ENCODE data around the gene AREG. TPM values are rescaled to one million over a fixed set of nuclear protein-coding genes. Genes with fewer than 3 reads are reported as not detected.
"Not testable (repeated sequence)": the region's sequence is repeated elsewhere in the genome, so short reads cannot be mapped to it uniquely, and the experiment has no call there.

Gene AREG, protein sequence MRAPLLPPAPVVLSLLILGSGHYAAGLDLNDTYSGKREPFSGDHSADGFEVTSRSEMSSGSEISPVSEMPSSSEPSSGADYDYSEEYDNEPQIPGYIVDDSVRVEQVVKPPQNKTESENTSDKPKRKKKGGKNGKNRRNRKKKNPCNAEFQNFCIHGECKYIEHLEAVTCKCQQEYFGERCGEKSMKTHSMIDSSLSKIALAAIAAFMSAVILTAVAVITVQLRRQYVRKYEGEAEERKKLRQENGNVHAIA
- total RNA-seq (2014; rRNA removed; shearing (Covaris generic)), result not detected in 2 replicates

DNA sequence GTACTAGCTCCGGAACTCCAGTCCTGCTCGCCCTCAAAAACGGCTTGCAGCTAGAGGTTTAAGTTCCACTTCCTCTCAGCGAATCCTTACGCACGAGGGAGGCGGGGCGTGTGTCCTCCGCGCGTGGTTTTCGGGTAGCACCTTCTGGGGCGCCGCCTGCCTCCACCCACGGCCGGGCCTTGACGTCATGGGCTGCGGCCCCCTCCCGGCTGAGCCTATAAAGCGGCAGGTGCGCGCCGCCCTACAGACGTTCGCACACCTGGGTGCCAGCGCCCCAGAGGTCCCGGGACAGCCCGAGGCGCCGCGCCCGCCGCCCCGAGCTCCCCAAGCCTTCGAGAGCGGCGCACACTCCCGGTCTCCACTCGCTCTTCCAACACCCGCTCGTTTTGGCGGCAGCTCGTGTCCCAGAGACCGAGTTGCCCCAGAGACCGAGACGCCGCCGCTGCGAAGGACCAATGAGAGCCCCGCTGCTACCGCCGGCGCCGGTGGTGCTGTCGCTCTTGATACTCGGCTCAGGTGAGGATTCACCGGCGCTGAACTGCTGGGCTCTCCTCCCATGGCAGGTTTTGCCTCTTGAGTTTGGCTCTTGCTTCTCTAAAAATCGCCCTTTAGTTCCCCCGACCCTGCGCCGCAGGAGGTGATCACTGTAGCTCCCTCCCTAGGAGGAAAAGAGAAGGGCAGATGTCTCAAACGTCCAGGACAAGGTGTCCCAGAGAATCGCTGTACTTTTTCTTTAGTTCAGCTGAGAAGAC is at the start of gene AREG:
Gene AREG, plus strand, starts transcription at position 246 of the 752 bp plus-strand sequence. Its CDS starts 210 bp downstream, at position 456.
- no peak for DNase-seq (ENCODE audit: low spot score)

DNA sequence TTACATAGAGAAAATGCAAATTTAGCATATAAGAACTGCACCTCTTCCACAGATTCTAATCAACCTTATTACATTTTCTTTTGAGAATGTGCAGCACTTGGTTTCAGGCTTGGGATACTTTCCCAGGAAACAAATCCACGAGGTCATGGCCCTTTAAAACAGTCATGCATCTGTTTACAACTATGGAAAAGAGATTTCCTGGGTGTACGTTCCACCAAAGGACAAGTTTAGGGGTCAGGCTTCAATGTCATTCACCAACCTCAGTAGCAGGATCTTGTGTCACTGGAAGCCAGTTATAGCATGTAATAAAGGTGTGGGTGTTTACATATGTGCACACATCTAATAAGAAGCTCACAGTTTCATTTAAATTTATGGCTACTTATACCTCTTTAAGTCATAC is 49.3 kb upstream of the AREG start:
- DNase-seq (ENCODE audit: low spot score), result peak; percentile 18

DNA sequence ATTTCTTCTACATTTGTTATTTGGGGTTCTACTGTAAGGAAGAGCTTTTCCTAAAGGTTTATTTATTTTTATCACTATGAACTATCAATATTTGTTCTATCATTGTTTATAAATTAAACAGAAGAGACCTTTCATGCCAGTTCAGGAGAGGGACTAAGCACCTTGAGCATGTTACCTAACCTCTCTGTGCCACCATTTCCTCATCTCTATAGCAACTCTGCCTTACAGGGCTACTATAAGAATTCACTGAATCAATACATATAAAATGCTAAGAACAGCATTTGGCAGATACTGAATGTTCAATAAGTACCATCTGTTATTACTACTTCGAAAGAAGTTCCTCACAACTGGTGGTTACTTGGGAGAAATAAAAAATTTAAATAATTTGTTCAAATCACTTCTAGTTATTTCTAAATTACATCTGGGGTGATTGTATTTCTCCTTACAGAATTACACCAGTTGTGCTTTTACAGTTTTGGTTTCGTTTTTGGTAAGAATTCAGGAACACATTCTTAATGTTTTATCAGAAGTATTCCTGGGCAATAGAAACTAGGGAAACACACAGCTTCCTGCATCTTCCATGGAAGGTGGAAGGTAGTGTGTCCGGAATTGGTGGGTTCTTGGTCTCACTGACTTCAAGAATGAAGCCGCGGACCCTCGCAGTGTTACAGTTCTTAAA is 47.0 kb upstream of the AREG start:
- DNase-seq (ENCODE audit: low spot score), result no peak

DNA sequence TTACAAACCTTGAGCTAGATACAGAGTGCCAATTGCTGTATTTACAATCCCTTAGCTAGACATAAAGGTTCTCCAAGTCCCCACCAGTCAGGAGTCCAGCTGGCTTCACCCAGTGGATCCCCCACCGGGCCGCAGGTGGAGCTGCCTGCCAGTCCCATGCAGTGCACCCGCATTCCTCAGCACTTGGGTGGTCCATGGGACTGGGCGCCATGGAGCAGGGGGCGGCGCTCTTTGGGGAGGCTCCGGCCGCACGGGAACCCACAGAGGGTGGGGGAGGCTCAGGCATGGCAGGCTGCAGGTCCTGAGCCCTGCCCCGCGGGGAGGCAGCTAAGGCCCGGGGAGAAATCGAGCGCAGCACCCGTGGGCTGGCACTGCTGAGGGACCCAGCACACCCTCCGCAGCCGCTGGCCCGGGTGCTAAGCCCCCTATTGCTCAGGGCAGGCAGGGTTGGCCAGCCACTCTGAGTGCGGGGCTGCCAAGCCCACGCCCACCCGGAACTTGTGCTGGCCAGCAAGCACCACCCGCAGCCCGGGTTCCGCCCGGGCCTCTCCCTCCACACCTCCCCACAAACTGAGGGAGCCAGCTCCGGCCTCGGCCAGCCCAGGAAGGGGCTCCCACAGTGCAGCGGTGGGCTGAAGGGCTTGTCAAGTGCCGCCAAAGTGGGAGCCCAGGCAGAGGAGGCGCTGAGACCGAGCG is 45.9 kb upstream of the AREG start:
- not testable (repeated sequence) for DNase-seq (ENCODE audit: low spot score)

DNA sequence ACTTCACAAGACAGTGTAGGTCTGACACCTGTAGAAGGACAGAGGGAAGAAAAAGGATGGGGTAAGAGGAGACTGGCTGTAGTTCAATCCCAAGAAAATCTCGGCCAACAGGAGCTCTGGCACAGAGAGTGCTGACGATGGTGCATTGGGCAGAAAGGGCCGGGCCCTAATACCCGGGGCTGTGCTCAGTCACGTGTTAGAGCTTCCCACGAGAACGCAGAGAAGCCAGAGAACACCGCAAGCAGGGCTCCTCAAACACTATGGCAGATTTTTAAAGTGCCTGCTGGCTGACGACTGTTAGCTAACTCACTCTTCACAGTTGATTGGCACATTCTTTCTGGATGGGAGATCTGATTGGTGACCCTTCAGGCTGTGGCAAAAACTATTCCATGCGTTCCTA is 44.5 kb upstream of the AREG start:
- no peak for DNase-seq (ENCODE audit: low spot score)

DNA sequence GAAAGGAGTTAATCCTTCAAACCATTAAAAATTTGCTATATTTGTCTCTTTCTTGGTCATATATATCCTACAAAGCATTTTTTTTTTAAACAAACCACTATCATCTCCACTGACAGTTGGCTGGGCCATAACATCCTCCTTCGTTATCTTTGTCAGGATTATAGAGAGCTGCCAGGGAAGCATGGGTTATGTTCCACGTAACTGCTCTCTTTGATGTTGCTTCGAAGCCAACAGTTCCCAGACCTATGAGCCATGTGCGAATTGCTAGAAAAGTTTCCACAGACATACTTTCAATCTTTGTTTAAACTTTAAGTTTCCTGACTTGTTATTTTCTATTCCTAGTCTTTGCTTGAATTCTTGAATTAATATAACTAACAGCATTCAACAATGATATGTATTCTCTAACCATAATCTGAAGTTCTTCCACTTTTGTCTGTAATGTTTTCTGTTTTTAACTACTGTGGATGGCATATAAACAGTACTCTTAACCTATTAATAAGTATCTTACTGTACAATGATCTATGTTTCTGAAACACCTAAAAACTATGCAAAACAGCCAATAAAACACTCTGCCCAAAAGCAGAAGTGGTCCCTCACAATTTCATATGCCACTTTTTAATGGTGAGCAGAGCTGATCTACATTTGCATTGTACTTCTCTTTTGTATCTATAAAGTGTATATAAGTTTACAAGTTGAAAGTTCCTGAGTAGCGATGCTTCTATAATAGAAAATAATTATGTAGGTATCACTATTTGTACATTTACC is 42.1 kb upstream of the AREG start:
- no peak for DNase-seq (ENCODE audit: low spot score)

DNA sequence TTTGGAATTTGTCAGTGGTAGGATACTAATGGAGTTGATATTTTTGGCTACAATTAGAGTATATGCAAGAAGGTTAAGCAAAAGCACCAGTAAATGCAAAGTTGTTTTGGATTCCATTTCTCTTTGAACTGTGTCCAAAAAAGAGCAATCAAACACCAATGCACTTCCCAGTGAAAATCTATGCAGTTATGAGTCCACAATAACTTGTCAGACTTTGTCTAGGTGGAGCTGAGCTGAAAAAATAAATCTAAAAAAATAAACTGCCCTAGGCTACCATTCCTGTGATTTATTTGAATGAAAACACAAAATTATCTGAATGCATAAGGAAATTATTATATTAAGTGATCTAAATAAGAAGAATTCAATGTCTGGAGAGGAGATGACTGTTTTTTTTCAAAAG is 37.0 kb upstream of the AREG start:
- no peak for DNase-seq (ENCODE audit: low spot score)

DNA sequence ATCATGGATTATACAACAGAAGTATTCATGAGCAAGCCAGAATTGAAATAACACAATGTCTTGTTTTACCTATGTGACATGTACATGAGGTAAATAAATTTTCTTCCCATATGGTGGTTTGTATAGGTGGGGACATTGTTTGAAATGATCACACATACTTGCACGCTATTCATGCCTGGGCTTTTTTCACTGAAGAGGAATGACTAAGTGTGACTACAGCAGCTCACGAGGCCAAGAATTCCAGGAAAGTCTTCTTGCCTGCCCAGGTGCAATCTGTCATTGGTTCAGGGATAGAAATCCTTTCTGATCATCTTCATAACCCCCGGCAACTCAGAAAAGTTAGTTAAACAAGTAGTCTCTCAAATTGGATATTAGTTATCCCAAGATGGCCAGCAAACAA is 36.3 kb upstream of the AREG start:
- DNase-seq (ENCODE audit: low spot score), result no peak

DNA sequence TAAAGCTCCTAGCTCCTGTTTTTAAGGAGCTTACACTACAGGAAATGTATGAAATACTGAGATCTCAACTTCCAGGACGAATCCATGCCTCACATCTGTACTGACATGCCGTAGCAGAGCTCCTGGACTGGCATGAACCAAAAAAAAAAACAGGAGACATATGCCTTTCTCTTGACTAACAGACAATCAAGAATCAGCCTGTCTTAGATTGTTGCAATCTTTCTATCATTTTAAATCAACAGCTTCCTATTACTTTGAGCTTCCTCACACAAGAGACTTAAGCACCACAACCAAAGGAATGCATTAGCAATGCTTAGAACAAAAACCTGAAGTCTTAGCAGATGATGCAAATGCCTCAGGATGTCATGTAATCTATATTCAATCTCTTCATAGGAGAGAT is 34.7 kb upstream of the AREG start:
- no peak for DNase-seq (ENCODE audit: low spot score)

DNA sequence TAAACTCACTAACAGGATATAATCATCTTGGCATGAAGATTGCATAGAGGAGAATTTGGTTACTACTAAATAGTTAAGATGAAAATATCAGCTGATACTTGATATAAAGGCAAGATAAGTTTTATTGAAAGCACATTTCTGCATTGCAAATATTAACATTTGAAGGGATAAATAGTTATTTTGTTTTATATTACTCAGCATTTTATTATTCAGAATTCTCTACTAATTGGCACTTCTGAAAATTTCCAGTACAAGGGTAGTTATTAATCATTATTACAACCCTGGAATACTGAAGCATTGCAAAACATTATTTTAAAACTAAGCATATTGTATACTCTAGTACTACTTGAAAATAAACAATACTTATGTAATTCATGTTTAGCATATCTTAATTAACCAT is 32.7 kb upstream of the AREG start:
- no peak for DNase-seq (ENCODE audit: low spot score)

DNA sequence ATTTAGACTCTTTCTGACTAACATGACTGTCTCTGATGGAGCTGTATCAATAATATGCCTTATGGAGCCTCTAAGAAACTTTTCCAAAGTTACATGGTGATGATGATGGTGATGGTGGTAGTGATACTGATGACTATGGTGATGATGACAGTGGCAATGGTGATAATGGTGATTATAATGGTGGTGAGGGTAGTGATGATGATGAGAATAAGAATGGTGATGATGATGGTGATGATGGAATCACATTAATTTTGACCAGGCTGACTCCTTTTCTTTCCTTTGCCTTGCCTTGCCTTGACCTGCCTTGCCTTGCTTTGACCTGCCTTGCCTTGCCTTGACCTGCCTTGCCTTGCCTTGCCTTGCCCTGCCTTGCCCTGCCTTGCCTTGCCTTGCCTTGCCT is 31.7 kb upstream of the AREG start:
- DNase-seq (ENCODE audit: low spot score), result no peak

DNA sequence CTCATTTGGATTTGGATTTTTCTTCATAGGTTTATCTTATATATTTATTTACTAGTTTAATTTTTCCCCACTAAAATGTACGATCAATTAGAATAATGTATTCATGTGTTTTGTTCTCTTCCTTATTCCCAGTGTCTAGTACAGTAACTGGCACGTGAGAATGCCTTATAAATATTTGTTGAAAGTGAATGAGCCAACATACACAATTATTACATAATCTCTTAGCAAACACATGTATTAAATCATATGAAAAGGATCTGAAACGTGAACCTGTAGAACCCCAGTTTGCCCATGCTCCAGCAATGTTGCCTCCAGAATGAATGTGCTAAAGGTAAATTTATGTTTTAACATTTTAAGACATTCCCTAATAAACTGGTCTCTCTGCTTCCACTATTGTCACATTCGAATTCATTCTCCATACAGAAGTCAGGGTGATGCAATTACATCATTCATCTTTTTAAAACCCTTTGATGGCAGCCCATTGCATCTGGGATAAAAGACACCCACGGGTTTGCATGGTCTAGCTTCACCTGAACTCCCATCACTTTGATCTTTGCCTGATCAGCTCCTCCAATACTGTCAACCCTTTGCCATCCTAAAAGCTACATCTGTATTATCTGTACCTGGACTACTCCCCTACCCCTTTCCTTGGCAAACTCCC is 30.7 kb upstream of the AREG start:
- DNase-seq (ENCODE audit: low spot score), result no peak

DNA sequence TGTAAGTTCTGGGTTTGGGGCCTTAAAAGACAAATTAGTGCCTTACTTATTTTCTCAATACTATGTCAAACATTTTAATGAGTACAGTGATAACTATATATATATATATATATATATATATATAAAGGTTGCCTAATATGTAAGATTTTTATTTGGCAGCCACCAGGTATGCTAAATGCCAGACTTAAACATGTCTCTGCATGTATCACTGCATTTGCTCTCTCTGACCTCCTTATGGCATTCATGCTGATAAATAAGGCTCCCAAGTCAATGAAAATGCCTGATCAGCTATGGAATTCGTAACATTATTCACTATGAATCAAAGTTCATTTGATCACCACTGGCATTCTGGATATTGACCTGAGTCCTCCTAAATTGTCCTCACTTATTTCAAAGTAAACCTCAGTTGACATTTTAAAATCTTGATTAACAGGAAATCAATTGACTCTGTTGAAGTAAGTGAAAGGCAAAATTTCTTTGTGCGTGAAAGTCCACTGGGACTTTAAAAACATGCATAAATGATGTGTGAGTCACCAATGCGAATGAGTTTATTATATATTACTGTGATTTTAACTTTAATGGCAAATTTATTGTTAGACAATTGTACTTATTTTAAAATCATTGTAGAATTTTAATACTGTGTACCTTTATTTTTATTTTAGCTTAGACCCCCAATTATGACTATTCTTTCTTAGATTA is 29.2 kb upstream of the AREG start:
- DNase-seq (ENCODE audit: low spot score), result no peak

DNA sequence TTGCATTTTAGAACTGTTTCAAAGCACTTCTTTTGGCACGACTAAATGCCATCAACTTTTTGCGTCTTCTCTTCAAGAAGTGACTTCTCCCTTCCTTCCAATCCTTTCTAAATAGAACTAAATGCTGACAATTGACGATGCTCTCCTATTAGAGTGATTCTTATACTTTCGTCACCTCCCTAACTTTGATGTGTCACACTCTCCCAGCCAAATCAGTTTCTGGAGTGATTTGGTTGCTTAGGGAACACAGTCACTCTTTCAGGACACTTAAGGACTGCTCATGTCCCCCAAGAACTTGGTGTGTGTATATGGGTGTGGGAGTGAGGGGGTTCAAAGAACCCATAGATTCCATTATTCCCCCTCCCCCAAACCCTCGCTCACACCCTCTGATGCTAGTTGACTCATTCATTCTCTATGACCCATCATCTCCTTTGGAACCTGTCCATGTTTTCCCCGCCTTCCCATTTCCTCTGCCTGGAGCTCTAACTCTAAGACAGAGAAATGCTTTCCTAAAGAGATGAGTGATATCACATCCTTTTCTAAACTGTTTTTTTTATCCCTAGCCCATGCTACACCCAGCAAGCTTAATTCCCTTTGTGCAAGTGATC is 26.8 kb upstream of the AREG start:
- peak; percentile 78 for DNase-seq (ENCODE audit: low spot score)

DNA sequence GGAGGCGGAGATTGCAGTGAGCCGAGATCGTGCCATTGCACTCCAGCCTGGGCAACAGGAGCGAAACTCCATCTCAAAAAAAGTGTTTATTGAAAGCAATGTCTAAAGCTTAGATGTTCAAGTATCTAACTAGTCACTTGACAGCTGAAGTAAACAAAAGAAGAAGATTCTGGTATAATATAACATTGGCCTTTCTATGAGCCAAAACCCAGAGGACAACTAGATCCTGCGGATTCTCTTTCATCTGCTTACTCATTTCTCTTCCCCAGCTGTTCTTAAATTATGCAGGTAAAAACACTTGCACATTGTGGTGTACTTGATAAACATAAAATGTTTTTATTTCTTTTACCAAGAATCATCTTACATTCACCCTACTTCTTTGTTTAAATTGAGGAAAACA is 24.1 kb upstream of the AREG start:
- no peak for DNase-seq (ENCODE audit: low spot score)

DNA sequence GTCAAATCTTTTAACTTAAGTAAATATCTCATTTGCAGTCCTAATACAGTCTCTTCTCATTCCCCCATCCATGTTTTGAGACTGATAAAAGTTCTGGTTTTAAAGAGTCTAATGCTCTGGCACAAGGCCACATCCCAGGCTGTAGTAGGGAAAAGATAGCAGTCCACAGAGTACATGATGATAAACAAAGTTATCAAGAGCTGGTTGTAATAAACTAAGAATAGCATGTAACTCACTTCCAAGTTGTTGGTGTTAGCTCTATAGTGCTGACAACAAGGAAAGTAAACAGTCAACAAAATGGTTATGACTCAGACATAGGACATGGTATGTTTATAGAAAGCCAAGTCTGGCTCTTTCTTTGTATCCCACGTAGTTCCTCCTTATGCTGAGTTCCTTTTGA is 21.8 kb upstream of the AREG start:
- DNase-seq (ENCODE audit: low spot score), result no peak

DNA sequence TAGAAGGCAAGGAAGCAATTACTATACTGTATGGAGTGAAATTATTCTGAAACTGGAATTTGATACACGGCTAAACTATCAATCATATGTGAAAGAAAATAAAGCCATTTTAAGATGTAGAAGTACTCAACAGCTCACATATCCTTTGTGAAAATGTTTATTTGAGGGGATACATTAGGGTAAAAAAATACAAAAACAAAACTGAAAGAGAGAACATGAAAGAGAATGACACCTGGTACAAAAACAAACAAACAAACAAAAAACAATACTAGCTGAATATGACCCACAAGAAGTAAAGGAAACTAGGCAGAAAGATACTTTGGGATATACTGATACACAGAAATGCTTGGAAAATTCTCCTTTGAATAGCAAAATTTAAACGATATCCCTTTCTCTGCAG is 20.8 kb upstream of the AREG start:
- DNase-seq (ENCODE audit: low spot score), result no peak

DNA sequence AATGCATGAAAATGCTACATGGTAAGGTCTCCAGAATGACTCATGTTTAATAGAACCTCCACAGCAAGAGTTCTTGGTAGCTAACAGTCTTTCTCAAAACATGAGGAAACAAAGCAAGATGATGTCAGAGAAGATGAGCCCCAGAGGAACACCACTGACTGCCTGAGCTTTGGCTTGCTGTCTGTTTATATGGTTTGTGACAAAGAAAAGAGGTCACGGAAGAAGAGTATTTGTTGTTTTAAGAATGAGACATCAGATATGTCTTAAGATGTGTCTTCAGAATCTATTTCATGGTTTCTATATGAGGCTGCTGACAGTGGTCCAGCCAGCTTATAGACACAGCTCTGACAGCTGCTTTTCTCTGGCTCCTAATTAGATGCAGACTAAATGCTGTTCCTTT is 18.8 kb upstream of the AREG start:
- DNase-seq (ENCODE audit: low spot score), result no peak

DNA sequence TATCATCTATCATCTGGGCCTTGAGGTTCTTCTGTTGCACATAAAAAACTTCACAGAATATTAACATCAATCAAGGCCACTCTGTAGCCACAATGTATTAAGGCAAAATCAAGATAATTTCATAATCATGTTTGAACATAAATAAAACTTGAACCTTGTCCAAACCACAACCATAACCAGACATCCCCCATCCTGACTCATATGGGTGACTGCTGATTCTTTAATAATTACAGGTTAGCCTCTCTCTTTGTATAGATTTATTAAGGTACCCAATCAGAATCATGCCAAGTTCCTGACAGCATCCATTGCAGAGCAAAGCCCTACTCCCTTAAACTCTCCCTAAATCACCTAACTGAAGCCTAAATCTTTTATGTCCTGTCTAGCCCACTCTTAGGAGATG is 16.7 kb upstream of the AREG start:
- no peak for DNase-seq (ENCODE audit: low spot score)

Data from A172 (cell line).